HG02763 (cell line): ENCODE results near the gene F3.

Source experiments
- ATAC-seq: cut with Tn5 transposase; IDR thresholded peaks from one replicate; pipeline ENCODE4 v1.9.1; 2021; ENCODE audit warnings: mild to moderate bottlenecking, moderate library complexity; ENCODE audit not compliant: unreplicated experiment

Gene F3

DNA sequence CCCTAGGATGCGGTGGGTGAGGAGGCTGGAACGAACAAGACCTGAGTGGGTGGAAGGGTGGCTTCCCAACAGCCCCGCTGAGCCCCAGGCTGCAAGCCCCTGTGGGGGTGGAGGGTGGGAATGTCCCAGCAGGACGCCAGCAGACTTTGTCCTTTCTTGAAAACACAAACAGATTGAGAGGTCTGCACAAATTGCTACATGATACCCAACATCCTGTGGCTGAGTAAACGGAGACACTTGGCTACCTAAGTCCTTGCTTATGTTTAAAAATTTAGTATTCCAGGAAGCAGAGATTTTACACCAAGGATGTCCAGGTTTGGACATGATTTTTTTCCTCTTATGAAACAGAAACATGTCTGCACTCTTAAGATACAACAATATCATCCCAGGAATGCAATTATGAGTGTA lies 11.8 kb upstream of the F3 start:
- ATAC-seq = no peak

DNA sequence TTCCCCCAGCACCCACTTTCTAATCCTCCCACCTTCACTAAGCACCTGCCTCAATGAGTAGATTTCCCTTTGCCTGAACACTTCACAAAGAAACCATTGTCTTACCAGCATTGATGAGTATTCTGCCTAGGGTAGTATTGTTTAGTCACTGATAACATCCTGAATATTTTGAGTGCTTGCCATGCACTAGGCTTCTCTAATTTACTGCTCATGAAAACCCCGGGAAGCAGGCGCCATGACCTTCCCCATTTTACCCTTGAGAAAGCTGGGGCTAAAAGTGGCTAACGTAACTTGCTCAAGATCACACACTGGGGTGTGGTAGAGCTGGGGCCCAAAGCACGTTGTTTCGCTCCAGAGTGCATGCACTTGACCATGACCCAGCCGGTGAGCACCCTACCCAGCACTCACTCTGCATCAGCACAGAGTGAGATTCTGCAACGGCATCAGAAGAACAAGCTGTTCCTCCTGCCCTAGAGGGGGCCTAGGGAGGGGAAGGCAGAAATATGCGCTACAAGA lies 10.6 kb upstream of the F3 start:
- no peak for ATAC-seq

GRCh38 chr1:94551449-94551848 lies 9.9 kb upstream of the F3 start:
- ATAC-seq = no peak

DNA sequence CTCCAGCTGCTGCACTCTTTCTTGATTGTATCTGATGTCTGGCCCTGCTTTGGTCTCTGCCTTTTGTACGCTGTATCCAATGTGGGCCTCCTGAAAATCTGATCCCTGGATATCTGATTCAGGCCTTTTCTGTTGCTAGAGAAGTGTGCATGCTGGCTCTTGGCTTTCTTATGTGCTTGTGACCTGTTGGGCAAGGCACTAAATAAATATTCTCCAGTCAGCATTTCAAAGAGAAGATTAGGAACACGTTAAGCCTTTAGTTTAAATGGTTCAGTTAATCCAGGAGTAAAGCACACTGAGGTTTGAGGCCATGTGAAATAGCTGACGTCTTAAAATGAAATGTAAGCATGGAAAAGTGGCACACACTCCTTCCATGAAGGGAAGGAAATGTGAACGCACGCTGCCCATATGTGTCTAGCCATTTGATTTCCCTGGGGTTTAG lies 9.3 kb upstream of the F3 start:
- no peak for ATAC-seq

DNA sequence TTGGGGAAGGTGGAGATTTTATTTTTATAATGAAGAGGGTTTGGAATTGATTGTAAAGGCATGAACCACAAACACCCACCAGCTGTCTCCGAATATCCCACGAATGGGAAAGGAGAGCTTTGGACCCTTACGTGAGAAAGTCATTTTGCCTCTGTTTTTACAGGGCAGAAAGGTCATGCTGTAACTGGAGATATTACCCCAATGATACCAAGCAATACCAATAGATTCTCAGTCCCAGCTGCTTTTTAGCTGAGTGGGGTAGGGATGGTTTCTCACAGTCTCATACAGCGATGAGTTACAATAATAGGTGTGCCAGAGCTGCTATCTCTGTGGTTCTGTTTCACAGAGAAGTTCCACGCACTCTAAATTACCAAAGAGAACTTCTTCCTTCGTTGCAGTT lies 8.8 kb upstream of the F3 start:
- no peak for ATAC-seq

DNA sequence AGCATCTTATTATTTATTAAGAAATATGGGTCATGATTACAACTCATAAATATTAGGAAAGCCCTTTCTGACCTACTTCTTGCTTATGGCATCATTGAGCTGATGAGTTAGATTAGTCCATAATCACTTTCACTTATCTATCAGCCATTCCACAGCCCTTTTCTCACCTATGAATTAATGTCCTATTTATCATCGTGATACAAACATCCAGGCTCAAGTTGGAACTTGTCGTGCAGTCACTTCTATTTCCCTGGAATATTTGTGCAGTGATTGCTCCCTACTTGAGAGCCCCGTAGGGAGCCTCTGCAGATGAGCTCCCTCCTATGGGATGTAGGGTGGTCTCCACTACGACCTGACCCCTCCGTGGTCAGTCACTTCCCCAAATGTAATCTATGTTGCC lies 8.1 kb upstream of the F3 start:
- ATAC-seq = no peak

GRCh38 chr1:94544706-94545490 lies 3.3 kb upstream of the F3 start:
- no peak for ATAC-seq

DNA sequence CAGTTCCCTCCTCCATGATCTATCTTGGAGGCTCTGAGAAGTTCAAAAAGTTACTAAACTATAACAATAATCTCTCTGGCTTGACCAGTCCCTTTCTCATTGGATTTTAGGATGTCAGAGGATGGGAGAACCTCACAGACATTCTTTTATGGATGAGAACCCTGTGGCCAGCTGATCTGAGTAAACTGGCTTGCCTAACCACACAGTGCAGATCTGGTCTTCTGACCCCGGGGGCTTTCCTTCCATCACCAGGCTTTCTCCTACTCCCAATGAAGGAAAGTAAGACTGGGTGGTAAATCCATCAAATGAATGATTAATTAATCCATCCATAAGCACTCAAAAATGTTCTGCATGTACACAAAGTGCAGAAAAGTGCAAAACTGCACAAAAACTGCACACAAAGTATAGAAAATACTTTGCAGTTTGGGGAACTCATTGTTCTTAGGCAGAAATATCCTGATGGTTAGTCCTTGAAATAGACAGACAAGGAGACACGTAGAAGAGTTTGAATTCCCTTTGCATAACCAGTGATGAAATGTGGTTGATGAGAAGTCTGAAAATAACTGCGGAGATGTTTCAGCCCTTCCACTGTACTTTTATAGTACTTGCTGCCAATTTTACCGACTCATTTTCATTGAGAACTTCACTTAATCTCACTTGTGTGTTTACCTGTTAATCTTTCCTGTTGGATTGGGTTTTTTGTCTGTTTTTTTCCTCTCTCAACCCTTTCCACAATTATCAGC lies 2.5 kb upstream of the F3 start:
- ATAC-seq = no peak

GRCh38 chr1:94543001-94543400 lies 1.4 kb upstream of the F3 start:
- no peak for ATAC-seq

DNA sequence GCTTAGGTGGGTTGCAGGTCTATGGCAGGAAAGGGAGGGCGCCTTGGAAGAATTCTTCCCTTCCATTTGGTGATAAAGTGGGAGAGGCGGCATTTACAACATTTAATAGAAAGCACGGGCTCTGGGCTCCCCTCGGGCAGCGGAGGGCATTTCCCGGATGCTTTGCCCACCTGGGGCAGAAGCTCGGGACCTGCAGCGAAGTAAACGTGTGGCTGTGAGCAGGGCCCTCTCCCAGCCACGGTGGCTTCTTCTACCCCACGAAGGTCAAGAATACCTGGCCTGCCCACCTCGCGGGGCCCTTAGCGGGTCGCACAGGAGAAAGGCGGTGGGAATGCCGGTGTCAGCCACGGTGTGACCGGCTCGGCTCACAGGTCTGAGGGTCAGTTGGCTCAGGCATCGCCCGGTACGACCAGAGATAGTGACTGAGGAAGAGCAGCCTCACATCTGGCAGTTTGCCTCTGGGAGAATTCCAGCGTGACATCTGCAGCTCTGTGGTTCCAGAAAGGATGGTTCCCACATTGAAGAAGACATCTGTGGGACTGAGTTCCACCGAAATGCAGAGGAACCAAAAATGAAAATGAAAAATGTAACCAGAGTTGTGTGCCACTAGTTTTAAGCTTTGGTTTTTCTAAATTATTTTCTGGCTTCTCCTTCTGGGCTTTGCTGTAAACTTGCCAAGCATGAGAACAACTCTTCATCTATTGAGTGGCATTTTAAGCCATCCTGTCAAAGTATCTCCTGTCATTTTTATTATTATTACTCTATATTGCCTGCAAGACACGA lies 720 bp upstream of the F3 start:
- no peak for ATAC-seq

GRCh38 chr1:94540440-94541245 lies 916 bp downstream of the F3 start:
- ATAC-seq = no peak

DNA sequence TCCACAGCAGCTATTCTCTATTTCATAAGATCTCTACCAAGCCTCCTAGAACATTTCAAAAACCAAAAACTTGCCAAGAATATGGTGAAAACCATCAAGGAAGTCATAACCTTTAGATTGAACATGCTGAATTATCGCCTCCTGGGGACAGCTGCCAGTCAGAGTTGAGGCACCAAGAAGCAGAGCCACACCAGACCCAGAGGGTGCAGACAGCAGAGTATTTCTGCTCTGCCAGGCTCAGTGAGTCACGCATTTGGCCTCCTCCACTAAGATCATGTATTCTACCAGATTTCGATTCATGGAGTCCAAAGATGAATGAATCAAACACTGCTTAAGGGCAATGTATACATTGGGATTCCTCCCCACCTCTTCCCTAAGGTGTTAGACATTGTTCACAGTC lies 2.1 kb downstream of the F3 start:
- no peak for ATAC-seq

DNA sequence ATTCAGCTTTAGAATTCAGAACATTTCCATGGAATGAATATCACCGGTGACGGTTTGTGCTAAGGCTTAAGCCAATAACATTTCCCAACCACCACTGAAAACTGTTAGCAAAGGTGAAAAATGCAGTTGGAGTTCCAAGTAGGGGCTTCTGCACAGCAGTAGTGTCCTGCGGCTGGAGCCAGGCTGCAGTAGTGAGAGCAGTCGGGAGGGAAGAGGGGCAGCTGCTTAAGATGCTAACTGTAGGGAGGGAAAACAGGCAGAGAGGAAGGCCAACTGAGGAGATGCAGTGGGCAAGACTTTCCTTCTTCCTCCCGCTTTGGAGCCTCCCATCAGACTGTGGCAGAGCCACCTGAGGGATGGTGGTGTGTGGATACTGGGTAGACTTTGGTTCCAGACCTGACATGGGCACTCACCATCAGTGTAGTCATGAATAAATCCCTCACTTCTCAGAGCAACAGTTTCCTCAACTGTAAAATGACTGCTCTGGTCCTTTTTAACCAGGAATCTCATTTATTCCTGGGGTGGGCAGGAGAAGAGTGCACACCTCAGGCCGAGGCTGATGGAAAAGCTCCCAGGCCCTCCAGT lies 3.2 kb downstream of the F3 start:
- no peak for ATAC-seq

- ATAC-seq = no peak
These were observed 4.3 kb downstream of the F3 start for GRCh38 chr1:94537254-94537653.

GRCh38 chr1:94535879-94536278 lies 5.7 kb downstream of the F3 start:
- ATAC-seq = no peak

- no peak for ATAC-seq
These were observed 6.5 kb downstream of the F3 start for GRCh38 chr1:94535095-94535494.

- no peak for ATAC-seq
These were observed 9.5 kb downstream of the F3 start for GRCh38 chr1:94532077-94532476.

DNA sequence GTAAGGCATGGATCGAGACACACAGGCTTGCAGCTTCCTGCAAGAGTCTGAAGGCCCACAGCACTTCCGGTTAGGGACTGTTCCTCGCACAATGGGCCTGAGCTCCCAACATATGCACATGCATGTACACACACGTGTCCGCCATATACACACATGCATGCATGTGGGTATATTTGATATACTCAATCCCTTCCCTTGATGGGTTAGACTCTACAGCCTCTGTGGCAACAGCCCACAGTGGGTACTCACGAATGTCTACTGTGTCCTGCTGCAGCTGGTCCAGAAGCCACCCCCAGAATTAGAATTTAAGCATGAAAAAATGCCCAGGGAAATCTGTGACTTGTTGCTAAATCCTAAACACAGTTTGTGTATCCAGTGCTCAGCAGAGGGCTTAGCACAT lies 9.9 kb downstream of the F3 start:
- ATAC-seq = no peak

- no peak for ATAC-seq
These were observed 11.1 kb downstream of the F3 start for GRCh38 chr1:94530373-94530878.

GRCh38 chr1:94529416-94529815 lies 12.1 kb downstream of the F3 start:
- no peak for ATAC-seq
